K562 (cell line): ENCODE results near the gene GALNS. TPM values are rescaled to one million over a fixed set of nuclear protein-coding genes. Genes with fewer than 3 reads are reported as not detected.

Experiments used
- CXXC5 ChIP-seq: fragments of 250-450 bp; sonication (Bioruptor Pico); IDR thresholded peaks from 2 replicates; pipeline ENCODE4 v1.8.0; 2022; ENCODE audit warnings: inconsistent platforms, mild to moderate bottlenecking, moderate library complexity
- E2F8 ChIP-seq: fragments of 450-650 bp; IDR thresholded peaks from 2 replicates; pipeline ENCODE4 v1.7.1; 2018; ENCODE audit warnings: mild to moderate bottlenecking, low read depth; ENCODE audit not compliant: partially characterized antibody
- ESRRA ChIP-seq: fragments of 450-650 bp; IDR thresholded peaks from 2 replicates; pipeline ENCODE4 v1.6.1; 2014; ENCODE audit warnings: low read depth, mild to moderate bottlenecking, moderate library complexity, borderline replicate concordance
- MAFF ChIP-seq: IDR thresholded peaks from 2 replicates; pipeline ENCODE4 v1.6.1; 2012; ENCODE audit warnings: low read length, improper control_type of control experiment
- NFE2 ChIP-seq: IDR thresholded peaks from 2 replicates; pipeline ENCODE4 v1.6.1; 2014; ENCODE audit warnings: antibody characterized with exemption, low read depth
- POLR2AphosphoS5 ChIP-seq: IDR thresholded peaks from 2 replicates; pipeline ENCODE4 v1.6.1; 2011; ENCODE audit warnings: mild to moderate bottlenecking, low read depth, low read length, moderate library complexity; ENCODE audit not compliant: control insufficient read depth, insufficient read depth
- POLR2G ChIP-seq: fragments of 200-400 bp; formaldehyde crosslinking; IDR thresholded peaks from 2 replicates; pipeline ENCODE4 v1.6.1; 2017; ENCODE audit warnings: low read depth, mild to moderate bottlenecking, antibody characterized with exemption, low read length, moderate library complexity
- PREB ChIP-seq: sonication (generic); formaldehyde crosslinking; IDR thresholded peaks from 2 replicates; pipeline ENCODE4 v1.8.1; 2023; ENCODE audit warnings: mild to moderate bottlenecking, missing genetic modification reagents
- RBM22 ChIP-seq: fragments of 200-400 bp; formaldehyde crosslinking; IDR thresholded peaks from 2 replicates; pipeline ENCODE4 v1.6.1; 2018; ENCODE audit warnings: low read length, low read depth; ENCODE audit not compliant: poor library complexity, severe bottlenecking
- SMARCC2 ChIP-seq: fragments of 450-650 bp; IDR thresholded peaks from 2 replicates; pipeline ENCODE4 v1.6.1; 2017; ENCODE audit warnings: antibody characterized with exemption, moderate library complexity, mild to moderate bottlenecking, low read depth
- SREBF2 ChIP-seq: sonication (generic); formaldehyde crosslinking; IDR thresholded peaks from 2 replicates; pipeline ENCODE4 v1.4.0; 2020; ENCODE audit warnings: mild to moderate bottlenecking, missing genetic modification reagents
- SUPT5H ChIP-seq: fragments of 450-650 bp; IDR thresholded peaks from 2 replicates; pipeline ENCODE4 v1.6.1; 2016
- TEAD1 ChIP-seq, 2 experiments: fragments of 450-650 bp in 1 of 2; sonication (generic) in 1 of 2; formaldehyde crosslinking; IDR thresholded peaks; 2 replicates each; pipeline versions ENCODE4 v1.4.0 to v1.8.0; 2020 to 2022; ENCODE audit warnings: mild to moderate bottlenecking in 2 of 2, missing genetic modification reagents in 1 of 2
- WHSC1 ChIP-seq: IDR thresholded peaks from one replicate; pipeline ENCODE4 v1.6.1; 2012; ENCODE audit warnings: low read length, control low read depth, inconsistent platforms
- XRCC4 ChIP-seq: IDR thresholded peaks from one replicate; pipeline ENCODE4 v1.6.1; 2011; ENCODE audit not compliant: insufficient read depth, insufficient read length; ENCODE audit errors: extremely low read depth
- XRCC5 ChIP-seq: fragments of 200-400 bp; formaldehyde crosslinking; IDR thresholded peaks from 2 replicates; pipeline ENCODE4 v1.6.1; 2017; ENCODE audit warnings: low read depth, mild to moderate bottlenecking, low read length
- ZBTB2 ChIP-seq: fragments of 450-650 bp; IDR thresholded peaks from 2 replicates; pipeline ENCODE4 v1.6.1; 2016; ENCODE audit warnings: antibody characterized with exemption
- ZNF121 ChIP-seq: sonication (generic); formaldehyde crosslinking; conservative IDR thresholded peaks from 2 replicates; pipeline ENCODE4 v1.8.0; 2022; ENCODE audit warnings: missing genetic modification reagents
- ZNF184 ChIP-seq: sonication (generic); formaldehyde crosslinking; IDR thresholded peaks from 2 replicates; pipeline ENCODE4 v1.5.0; 2020; ENCODE audit warnings: missing genetic modification reagents
- ZNF274 ChIP-seq: IDR thresholded peaks from 2 replicates; pipeline ENCODE4 v1.6.1; 2011; ENCODE audit warnings: low read depth, mild to moderate bottlenecking, low read length, moderate library complexity, borderline replicate concordance
- ZNF280A ChIP-seq: fragments of 450-650 bp; IDR thresholded peaks from 2 replicates; pipeline ENCODE4 v1.6.1; 2018; ENCODE audit warnings: mild to moderate bottlenecking, low read depth; ENCODE audit not compliant: partially characterized antibody
- ZNF785 ChIP-seq: fragments of 250-450 bp; sonication (Bioruptor Pico); IDR thresholded peaks from 2 replicates; pipeline ENCODE4 v1.4.0; 2020; ENCODE audit warnings: mild to moderate bottlenecking
- polyA plus RNA-seq, 8 experiments: library from polyadenylated mRNA; depleted of rRNA in 4 of 8; stranded (reverse) in 5 of 8; unstranded in 3 of 8; fragments of >200 nt; fragmentation: Nextera tagmentation in 2 of 8; fragmentation: Illumina TruSeq in 1 of 8; extraction: Ambion mirVana in 2 of 8; extraction: Trizol in 1 of 8; gene quantifications; 2 replicates each; pipeline versions ENCODE4 v1.2.1 to v1.2.3, GENCODE V29; 2011 to 2014; ENCODE audit warnings: inconsistent platforms in 1 of 8, missing spikeins in 1 of 8
- total RNA-seq, 7 experiments: library from RNA; depleted of rRNA in 6 of 7; stranded (reverse); fragments of >200 nt in 6 of 7; fragmentation: Illumina TruSeq in 2 of 7; extraction: Trizol in 2 of 7; gene quantifications; 2 replicates each; pipeline versions ENCODE4 v1.2.1 to v1.2.3, GENCODE V29; 2011 to 2021; ENCODE audit warnings: low replicate concordance in 1 of 7

GALNS gene
- total and polyA plus RNA-seq, 9 of the 15 experiments (the other 6 are each of a cell fraction or from before 2014, with no cell fraction given) = 0.38 to 13.2 (median 4.3) TPM

DNA sequence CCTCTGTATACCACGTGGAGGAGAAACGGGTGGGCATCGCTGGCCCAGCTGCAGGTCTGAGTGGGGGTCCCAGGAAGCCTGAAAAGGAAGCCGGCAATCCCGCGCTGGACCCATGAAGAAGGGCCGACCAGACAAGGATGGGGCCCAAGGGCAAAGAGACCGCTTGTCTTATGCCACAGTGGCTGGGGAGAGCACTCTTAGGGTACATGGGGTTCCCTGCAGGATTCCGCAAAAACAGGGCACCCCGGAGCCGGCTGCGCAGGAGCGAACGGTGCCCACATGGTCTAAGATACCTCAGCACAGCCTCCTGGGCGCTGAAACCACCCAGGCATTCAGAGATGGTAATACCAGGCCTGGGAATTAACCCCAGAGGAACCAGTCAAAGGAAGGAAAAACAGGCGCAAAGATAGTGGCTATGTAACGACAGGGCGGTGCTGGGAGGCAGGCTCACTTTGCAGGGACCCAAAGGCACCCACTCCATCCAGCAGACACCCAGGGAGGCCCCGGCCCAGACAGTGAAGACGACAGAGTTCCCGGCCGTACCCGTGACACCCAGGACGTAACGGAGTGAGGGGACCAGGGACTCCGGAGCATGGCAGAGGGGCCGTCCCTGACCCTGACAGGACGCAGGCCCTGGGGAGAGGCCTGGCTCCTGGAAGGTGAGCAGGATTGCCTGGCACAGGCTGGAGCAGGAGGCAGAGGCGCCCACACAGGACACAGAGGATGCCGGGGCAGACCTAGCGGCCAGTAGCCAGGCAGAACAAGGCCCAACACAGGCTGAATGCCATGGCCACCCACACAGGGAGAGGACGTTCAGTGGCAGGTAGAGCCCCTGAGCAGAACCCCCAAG lies 82.0 kb downstream of the GALNS start (continued):
- TF ChIP-seq PREB (CRISPR knock-in tag) (0 out of 2 replicates have a peak, but pooled peaks have one; percentile 71), MAFF (no peak), SREBF2 (CRISPR knock-in tag) (no peak), ZNF184 (CRISPR knock-in tag) (no peak), E2F8 (no peak), XRCC4 (no peak), ZNF121 (CRISPR knock-in tag) (no peak), CXXC5 (CRISPR knock-in tag) (no peak), ZNF280A (no peak), ZNF274 (no peak), NFE2 (no peak), RBM22 (no peak), POLR2G (peak; percentile 80), SMARCC2 (no peak), ZBTB2 (0 out of 2 replicates have a peak, but pooled peaks have one; percentile 1), ZNF785 (CRISPR knock-in tag) (no peak), POLR2AphosphoS5 (peak; percentile 14; the same call in 1 of the 2 replicates), TEAD1 (CRISPR knock-in tag; IDR thresholded peaks at IDR 0.05) (0 out of 4 replicates have a peak, but pooled peaks of 1 of the 2 experiments have one; percentile 28), ESRRA (no peak), SUPT5H (peak; percentile 50), XRCC5 (no peak), WHSC1 (peak; percentile 83)
